ENCODE results near the gene CHMP4A. TPM values are rescaled to one million over a fixed set of nuclear protein-coding genes. Genes with fewer than 3 reads are reported as not detected.

The CHMP4A gene
- total and polyA plus RNA-seq, 2 of the 13 experiments (the other 11 are each of a cell fraction or from before 2014, with no cell fraction given) = 83.6 to 113 TPM

DNA sequence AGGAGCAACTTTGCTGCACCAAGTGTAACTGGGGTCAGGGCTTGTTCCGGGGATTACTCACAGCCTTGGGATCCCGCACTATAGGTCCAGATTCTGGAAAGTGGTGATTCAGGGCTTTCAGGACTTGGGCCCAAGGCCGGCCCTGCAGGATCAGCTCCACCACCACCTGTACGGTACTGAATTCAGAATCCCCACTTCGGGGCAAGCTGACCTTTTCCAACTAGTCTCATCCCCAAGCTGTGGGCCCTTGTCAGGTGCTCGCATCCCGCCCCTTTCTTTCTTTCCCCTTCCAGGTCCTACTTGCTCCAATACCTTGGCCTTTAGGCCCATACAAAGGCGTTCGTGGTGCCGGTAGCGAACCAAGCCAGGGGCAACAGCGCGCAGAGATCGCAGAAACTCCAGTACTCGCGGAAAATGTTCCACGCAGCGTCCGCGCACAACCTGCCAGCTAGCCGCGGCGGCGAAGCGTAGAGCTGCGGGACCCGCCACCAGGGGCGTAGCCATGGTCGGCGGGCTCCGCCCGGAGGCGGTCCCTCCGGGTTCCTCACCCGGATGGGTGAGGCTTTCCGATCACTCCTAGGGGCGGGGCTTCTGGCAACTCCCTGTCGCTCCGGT, 28.6 kb upstream of the CHMP4A start (continued):
- TF ChIP-seq, protein P1, sequence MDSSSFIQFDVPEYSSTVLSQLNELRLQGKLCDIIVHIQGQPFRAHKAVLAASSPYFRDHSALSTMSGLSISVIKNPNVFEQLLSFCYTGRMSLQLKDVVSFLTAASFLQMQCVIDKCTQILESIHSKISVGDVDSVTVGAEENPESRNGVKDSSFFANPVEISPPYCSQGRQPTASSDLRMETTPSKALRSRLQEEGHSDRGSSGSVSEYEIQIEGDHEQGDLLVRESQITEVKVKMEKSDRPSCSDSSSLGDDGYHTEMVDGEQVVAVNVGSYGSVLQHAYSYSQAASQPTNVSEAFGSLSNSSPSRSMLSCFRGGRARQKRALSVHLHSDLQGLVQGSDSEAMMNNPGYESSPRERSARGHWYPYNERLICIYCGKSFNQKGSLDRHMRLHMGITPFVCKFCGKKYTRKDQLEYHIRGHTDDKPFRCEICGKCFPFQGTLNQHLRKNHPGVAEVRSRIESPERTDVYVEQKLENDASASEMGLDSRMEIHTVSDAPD (CRISPR knock-in tag; IDR thresholded peaks at IDR 0.05) = peak; percentile 18; the same call in 1 of the 2 replicates
- peak; percentile 57; the same call in 1 of the 2 replicates for TF ChIP-seq ATF3 (CRISPR knock-in tag; IDR thresholded peaks at IDR 0.05)
- TF ChIP-seq BCL6 (CRISPR knock-in tag; IDR thresholded peaks at IDR 0.05) = peak; percentile 53; the same call in 1 of the 2 replicates
- 0 out of 2 replicates have a peak, but pooled peaks have one; percentile 12 for TF ChIP-seq HCFC1 (IDR thresholded peaks at IDR 0.05; ENCODE audit: low read depth, low read length)
- TF ChIP-seq SETDB1 (CRISPR knock-in tag; IDR thresholded peaks at IDR 0.05; ENCODE audit: borderline replicate concordance) = no peak
- peak; percentile 7; the same call in 1 of the 2 replicates for TF ChIP-seq HNF4A (CRISPR knock-in tag; IDR thresholded peaks at IDR 0.05)
- 0 out of 2 replicates have a peak, but pooled peaks have one; percentile 87 for TF ChIP-seq HNRNPL (IDR thresholded peaks at IDR 0.05; ENCODE audit: low read depth, low read length)
- no peak for TF ChIP-seq SYNCRIP (IDR thresholded peaks at IDR 0.05; ENCODE audit: insufficient read depth, low read depth, low read length)
- TF ChIP-seq POLR2A (IDR thresholded peaks at IDR 0.05; ENCODE audit: insufficient read depth in 1 of 2, low read depth in 2 of 2, low read length in 2 of 2) = no peak
- TF ChIP-seq, protein P2, sequence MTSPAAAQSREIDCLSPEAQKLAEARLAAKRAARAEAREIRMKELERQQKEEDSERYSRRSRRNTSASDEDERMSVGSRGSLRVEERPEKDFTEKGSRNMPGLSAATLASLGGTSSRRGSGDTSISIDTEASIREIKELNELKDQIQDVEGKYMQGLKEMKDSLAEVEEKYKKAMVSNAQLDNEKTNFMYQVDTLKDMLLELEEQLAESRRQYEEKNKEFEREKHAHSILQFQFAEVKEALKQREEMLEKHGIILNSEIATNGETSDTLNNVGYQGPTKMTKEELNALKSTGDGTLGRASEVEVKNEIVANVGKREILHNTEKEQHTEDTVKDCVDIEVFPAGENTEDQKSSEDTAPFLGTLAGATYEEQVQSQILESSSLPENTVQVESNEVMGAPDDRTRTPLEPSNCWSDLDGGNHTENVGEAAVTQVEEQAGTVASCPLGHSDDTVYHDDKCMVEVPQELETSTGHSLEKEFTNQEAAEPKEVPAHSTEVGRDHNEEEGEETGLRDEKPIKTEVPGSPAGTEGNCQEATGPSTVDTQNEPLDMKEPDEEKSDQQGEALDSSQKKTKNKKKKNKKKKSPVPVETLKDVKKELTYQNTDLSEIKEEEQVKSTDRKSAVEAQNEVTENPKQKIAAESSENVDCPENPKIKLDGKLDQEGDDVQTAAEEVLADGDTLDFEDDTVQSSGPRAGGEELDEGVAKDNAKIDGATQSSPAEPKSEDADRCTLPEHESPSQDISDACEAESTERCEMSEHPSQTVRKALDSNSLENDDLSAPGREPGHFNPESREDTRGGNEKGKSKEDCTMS (CRISPR knock-in tag; conservative IDR thresholded peaks at IDR 0.05) = no peak
- TF ChIP-seq ZFY (CRISPR knock-in tag; IDR thresholded peaks at IDR 0.05) = peak; percentile 77
- TF ChIP-seq, protein P3, sequence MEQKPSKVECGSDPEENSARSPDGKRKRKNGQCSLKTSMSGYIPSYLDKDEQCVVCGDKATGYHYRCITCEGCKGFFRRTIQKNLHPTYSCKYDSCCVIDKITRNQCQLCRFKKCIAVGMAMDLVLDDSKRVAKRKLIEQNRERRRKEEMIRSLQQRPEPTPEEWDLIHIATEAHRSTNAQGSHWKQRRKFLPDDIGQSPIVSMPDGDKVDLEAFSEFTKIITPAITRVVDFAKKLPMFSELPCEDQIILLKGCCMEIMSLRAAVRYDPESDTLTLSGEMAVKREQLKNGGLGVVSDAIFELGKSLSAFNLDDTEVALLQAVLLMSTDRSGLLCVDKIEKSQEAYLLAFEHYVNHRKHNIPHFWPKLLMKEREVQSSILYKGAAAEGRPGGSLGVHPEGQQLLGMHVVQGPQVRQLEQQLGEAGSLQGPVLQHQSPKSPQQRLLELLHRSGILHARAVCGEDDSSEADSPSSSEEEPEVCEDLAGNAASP (CRISPR knock-in tag; IDR thresholded peaks at IDR 0.05; ENCODE audit: borderline replicate concordance) = no peak; the same call in 1 of the 2 replicates
- no peak for TF ChIP-seq NKX3-1 (CRISPR knock-in tag; IDR thresholded peaks at IDR 0.05)
- no peak for TF ChIP-seq ZNF224 (CRISPR knock-in tag; IDR thresholded peaks at IDR 0.05)
- TF ChIP-seq, protein P4, sequence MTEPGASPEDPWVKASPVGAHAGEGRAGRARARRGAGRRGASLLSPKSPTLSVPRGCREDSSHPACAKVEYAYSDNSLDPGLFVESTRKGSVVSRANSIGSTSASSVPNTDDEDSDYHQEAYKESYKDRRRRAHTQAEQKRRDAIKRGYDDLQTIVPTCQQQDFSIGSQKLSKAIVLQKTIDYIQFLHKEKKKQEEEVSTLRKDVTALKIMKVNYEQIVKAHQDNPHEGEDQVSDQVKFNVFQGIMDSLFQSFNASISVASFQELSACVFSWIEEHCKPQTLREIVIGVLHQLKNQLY (CRISPR knock-in tag; IDR thresholded peaks at IDR 0.05) = peak; percentile 10; the same call in 1 of the 2 replicates
- TF ChIP-seq MTERF4 (CRISPR knock-in tag; IDR thresholded peaks at IDR 0.05) = peak; percentile 54
- TF ChIP-seq TSC22D2 (CRISPR knock-in tag; IDR thresholded peaks at IDR 0.05; ENCODE audit: borderline replicate concordance) = peak; percentile 37; the same call in 1 of the 2 replicates
- no peak for TF ChIP-seq ZNF225 (CRISPR knock-in tag; IDR thresholded peaks at IDR 0.05)
- no peak; the same call in 1 of the 2 replicates for TF ChIP-seq ISL2 (CRISPR knock-in tag; IDR thresholded peaks at IDR 0.05)
- TF ChIP-seq ZNF747 (CRISPR knock-in tag; IDR thresholded peaks at IDR 0.05; ENCODE audit: borderline replicate concordance) = peak; percentile 15; the same call in 1 of the 2 replicates
- TF ChIP-seq RELA (CRISPR knock-in tag; IDR thresholded peaks at IDR 0.05) = peak; percentile 57; the same call in 1 of the 2 replicates
- TF ChIP-seq ZNF44 (CRISPR knock-in tag; IDR thresholded peaks at IDR 0.05) = no peak

Data from HepG2 (cell line).